Mesendoderm (in vitro differentiated cells): ENCODE results near the gene MUC2.

Source experiments
- DNase-seq: peaks from one replicate; pipeline ENCODE4 v3.0.0; 2013
- H2AK5ac ChIP-seq: 2 replicates; pipeline ENCODE4 v1.6.1; 2013; ENCODE audit warnings: low read length, inconsistent platforms
- H2BK120ac ChIP-seq: 2 replicates; pipeline ENCODE4 v1.6.1; 2013; ENCODE audit warnings: low read depth, mild to moderate bottlenecking, low read length, moderate library complexity, mixed read lengths
- H2BK15ac ChIP-seq: replicated peaks from 2 replicates; pipeline ENCODE4 v1.6.1; 2013; ENCODE audit warnings: low read depth, mild to moderate bottlenecking, moderate library complexity
- H2BK5ac ChIP-seq: 2 replicates; pipeline ENCODE4 v1.6.1; 2013; ENCODE audit warnings: low read length, inconsistent platforms
- H3K18ac ChIP-seq: 2 replicates; pipeline ENCODE4 v1.6.1; 2013; ENCODE audit warnings: mild to moderate bottlenecking, low read length, mixed read lengths
- H3K23ac ChIP-seq: one replicate; pipeline ENCODE4 v1.6.1; 2013; ENCODE audit warnings: low read length
- H3K27ac ChIP-seq: 2 replicates; pipeline ENCODE4 v1.5.1; 2013; ENCODE audit warnings: low read depth, mild to moderate bottlenecking, inconsistent platforms, low read length, moderate library complexity
- H3K27me3 ChIP-seq: 2 replicates; pipeline ENCODE4 v1.6.1; 2013; ENCODE audit warnings: low read length, control low read depth, mild to moderate bottlenecking, inconsistent platforms; ENCODE audit not compliant: insufficient read depth, poor library complexity
- H3K36me3 ChIP-seq: 2 replicates; pipeline ENCODE4 v1.6.1; 2013; ENCODE audit warnings: low read length, inconsistent platforms; ENCODE audit not compliant: control insufficient read depth, insufficient read depth
- H3K4ac ChIP-seq: one replicate; pipeline ENCODE4 v1.6.1; 2013; ENCODE audit warnings: low read depth, mild to moderate bottlenecking, low read length, moderate library complexity
- H3K4me1 ChIP-seq: 2 replicates; pipeline ENCODE4 v1.6.1; 2013; ENCODE audit warnings: low read depth, low read length, inconsistent platforms; ENCODE audit not compliant: control insufficient read depth
- H3K4me2 ChIP-seq: 2 replicates; pipeline ENCODE4 v1.6.1; 2013; ENCODE audit warnings: low read length
- H3K4me3 ChIP-seq: 2 replicates; pipeline ENCODE4 v1.5.1; 2013; ENCODE audit warnings: mild to moderate bottlenecking, low read length
- H3K56ac ChIP-seq: one replicate; pipeline ENCODE4 v1.6.1; 2013; ENCODE audit warnings: low read length
- H3K79me1 ChIP-seq: 2 replicates; pipeline ENCODE4 v1.6.1; 2013; ENCODE audit warnings: low read length, inconsistent platforms
- H3K79me2 ChIP-seq: 2 replicates; pipeline ENCODE4 v1.6.1; 2013; ENCODE audit warnings: mild to moderate bottlenecking, low read length; ENCODE audit not compliant: control insufficient read depth, insufficient read depth
- H3K9ac ChIP-seq: 2 replicates; pipeline ENCODE4 v1.6.1; 2013; ENCODE audit warnings: low read length, inconsistent platforms
- H4K5ac ChIP-seq: one replicate; pipeline ENCODE4 v1.6.1; 2013; ENCODE audit warnings: low read length
- H4K8ac ChIP-seq: one replicate; pipeline ENCODE4 v1.6.1; 2013; ENCODE audit warnings: low read depth, mild to moderate bottlenecking, control low read depth, low read length, moderate library complexity
- WGBS: extraction: QIAGEN DNeasy Blood & Tissue Kit; methylation state at CpG from one replicate; pipeline ENCODE4 v1.1.7; 2013; ENCODE audit warnings: low lambda C conversion rate, missing lambda C conversion rate; ENCODE audit not compliant: insufficient coverage; ENCODE audit errors: extremely low coverage; 5-methylcytosine and 5-hydroxymethylcytosine counted together

The MUC2 gene

GRCh38 chr11:1085440-1086170 lies 10.9 kb downstream of the MUC2 start:
- no peaks in the 10 kb centered on the region for H3K36me3 ChIP-seq
- no peak overlapping the region for H2BK120ac ChIP-seq
- no peaks in the 10 kb centered on the region for H3K27me3 ChIP-seq
- no peak overlapping the region for H3K56ac ChIP-seq
- H3K4me3 ChIP-seq = no peak overlapping the region
- DNase-seq = no peak
- H3K18ac ChIP-seq = no peak overlapping the region
- no peaks in the 10 kb centered on the region for H3K4me1 ChIP-seq
- H4K8ac ChIP-seq = no peak overlapping the region
- H2BK5ac ChIP-seq = no peak overlapping the region
- H3K23ac ChIP-seq = no peak overlapping the region
- no peaks in the 10 kb centered on the region for H3K79me1 ChIP-seq
- H3K4ac ChIP-seq = no peak overlapping the region
- H3K79me2 ChIP-seq = no peaks in the 10 kb centered on the region
- H3K4me2 ChIP-seq = no peak overlapping the region
- H2AK5ac ChIP-seq = no peak overlapping the region
- no peak overlapping the region for H3K27ac ChIP-seq
- no peak overlapping the region for H2BK15ac ChIP-seq
- no peak overlapping the region for H3K9ac ChIP-seq
- H4K5ac ChIP-seq = no peak overlapping the region
- no CpG with 5 or more reads among the region's 26 CpGs for WGBS

- Histone ChIP-seq H3K9ac (no peak overlapping the region), H3K4me1 (no peaks in the 10 kb centered on the region), H3K79me1 (no peaks in the 10 kb centered on the region), H3K23ac (no peak overlapping the region), H3K27me3 (no peaks in the 10 kb centered on the region), H3K18ac (no peak overlapping the region), H2BK15ac (no peak overlapping the region), H2AK5ac (no peak overlapping the region), H3K56ac (no peak overlapping the region), H3K4me2 (no peak overlapping the region), H2BK5ac (no peak overlapping the region), H3K4me3 (no peak overlapping the region), H3K79me2 (no peaks in the 10 kb centered on the region), H3K27ac (no peak overlapping the region), H3K4ac (no peak overlapping the region), H4K5ac (no peak overlapping the region), H3K36me3 (no peaks in the 10 kb centered on the region), H4K8ac (no peak overlapping the region), H2BK120ac (no peak overlapping the region)
- WGBS = no CpG with 5 or more reads among the region's 31 CpGs
- DNase-seq = no peak
Observed at GRCh38 chr11:1086171-1087102, 11.8 kb downstream of the MUC2 start.

GRCh38 chr11:1087279-1087960 lies 12.7 kb downstream of the MUC2 start:
- no peaks in the 10 kb centered on the region for H3K79me1 ChIP-seq
- no peak overlapping the region for H3K9ac ChIP-seq
- no peak overlapping the region for H3K56ac ChIP-seq
- no peak for DNase-seq
- H3K4me1 ChIP-seq = no peaks in the 10 kb centered on the region
- H2BK5ac ChIP-seq = no peak overlapping the region
- H3K79me2 ChIP-seq = no peaks in the 10 kb centered on the region
- no peak overlapping the region for H2AK5ac ChIP-seq
- no peak overlapping the region for H3K18ac ChIP-seq
- no peak overlapping the region for H3K27ac ChIP-seq
- no peak overlapping the region for H3K4me3 ChIP-seq
- H3K4me2 ChIP-seq = no peak overlapping the region
- no peak overlapping the region for H4K5ac ChIP-seq
- H2BK120ac ChIP-seq = no peak overlapping the region
- WGBS = no CpG with 5 or more reads among the region's 17 CpGs
- H3K36me3 ChIP-seq = no peaks in the 10 kb centered on the region
- H4K8ac ChIP-seq = no peak overlapping the region
- no peak overlapping the region for H3K4ac ChIP-seq
- no peak overlapping the region for H2BK15ac ChIP-seq
- H3K27me3 ChIP-seq = no peaks in the 10 kb centered on the region
- no peak overlapping the region for H3K23ac ChIP-seq

GRCh38 chr11:1087961-1088926 lies 13.6 kb downstream of the MUC2 start:
- no peak overlapping the region for H3K4me3 ChIP-seq
- no peak overlapping the region for H3K9ac ChIP-seq
- H3K4me1 ChIP-seq = no peaks in the 10 kb centered on the region
- H3K23ac ChIP-seq = no peak overlapping the region
- no peaks in the 10 kb centered on the region for H3K79me1 ChIP-seq
- no peak overlapping the region for H3K4me2 ChIP-seq
- H2BK15ac ChIP-seq = no peak overlapping the region
- no peaks in the 10 kb centered on the region for H3K79me2 ChIP-seq
- WGBS = no CpG with 5 or more reads among the region's 40 CpGs
- H3K36me3 ChIP-seq = no peaks in the 10 kb centered on the region
- H2BK5ac ChIP-seq = no peak overlapping the region
- no peak overlapping the region for H3K27ac ChIP-seq
- no peak overlapping the region for H3K18ac ChIP-seq
- DNase-seq = no peak
- no peaks in the 10 kb centered on the region for H3K27me3 ChIP-seq
- no peak overlapping the region for H2AK5ac ChIP-seq
- H4K5ac ChIP-seq = no peak overlapping the region
- no peak overlapping the region for H3K4ac ChIP-seq
- no peak overlapping the region for H4K8ac ChIP-seq
- H3K56ac ChIP-seq = no peak overlapping the region
- no peak overlapping the region for H2BK120ac ChIP-seq
